Left lung (tissue), 14 donors: Measurements from ENCODE around the gene CHRDL1. TPM values are rescaled to one million over a fixed set of nuclear protein-coding genes. Genes with fewer than 3 reads are reported as not detected.
"Not testable (repeated sequence)": the region's sequence is repeated elsewhere in the genome, so short reads cannot be mapped to it uniquely, and the experiment has no call there.

Experiments used
- ATAC-seq: fragments of 200-7000 bp; cut with Tn5 transposase; one replicate; pipeline ENCODE4 v1.9.1; 2020; ENCODE audit warnings: moderate library complexity
- DNase-seq, 4 donors: peaks; one replicate each; pipeline ENCODE4 v3.0.0-alpha.2; 2013 to 2020
- H3K27ac ChIP-seq, 2 donors: fragments of 200-600 bp; sonication (generic) in 1 of 2; one replicate each; pipeline versions ENCODE4 v1.5.0 to v1.8.0; 2020 to 2021
- H3K27me3 ChIP-seq, 2 donors: fragments of 200-600 bp; sonication (generic) in 1 of 2; one replicate each; pipeline versions ENCODE4 v1.5.0 to v1.8.0; 2020 to 2021
- H3K36me3 ChIP-seq, 2 donors: fragments of 200-600 bp; sonication (generic) in 1 of 2; one replicate each; pipeline versions ENCODE4 v1.5.0 to v1.8.0; 2020 to 2021
- H3K4me1 ChIP-seq, 2 donors: fragments of 200-600 bp; one replicate each; pipeline ENCODE4 v1.8.0; 2021
- H3K4me3 ChIP-seq, 2 donors: fragments of 200-600 bp; sonication (generic) in 1 of 2; one replicate each; pipeline versions ENCODE4 v1.5.0 to v1.8.0; 2020 to 2021; ENCODE audit warnings: mild to moderate bottlenecking in 1 of 2
- H3K9me3 ChIP-seq, 2 donors: fragments of 200-600 bp; sonication (generic) in 1 of 2; one replicate each; pipeline versions ENCODE4 v1.5.0 to v1.8.0; 2020 to 2021
- CTCF ChIP-seq, 2 donors: fragments of 200-600 bp; sonication (generic) in 1 of 2; IDR thresholded peaks; one replicate each; pipeline versions ENCODE4 v1.5.0 to v1.8.0; 2021; ENCODE audit warnings: antibody characterized with exemption in 2 of 2
- intact Hi-C, 2 donors: fragments of 100-400 bp; cut with DNase I; formaldehyde crosslinking; loops; one replicate each; pipeline versions ENCODE4 v1.11.2 to v1.14.2; 2022
- long read RNA-seq, 12 donors: library from polyadenylated mRNA in 2 of 12; unstranded in 2 of 12; transcript quantifications; one replicate each; pipeline ENCODE4 v2.0.0 and lab custom pipeline, GENCODE V29; 2019 to 2026
- polyA plus RNA-seq, 6 donors: library from polyadenylated mRNA; unstranded; fragments of 120-200 nt; gene quantifications; one replicate each; pipeline ENCODE4 v1.2.1, GENCODE V29; 2013; ENCODE audit not compliant: insufficient read length in 6 of 6
- total RNA-seq, 2 donors: library from RNA; stranded (reverse); fragmentation: NEBNext Ultra II Directional; extraction: Animal tissue kit (Norgen Biotek cat#: 25700); gene quantifications; one replicate each; pipeline ENCODE4 v1.2.1, GENCODE V29; 2021
- donor health status: DM: no; HTN: yes; CAD: no.
- donor health status: DM: no; HTN: no; CAD: no.

CHRDL1 gene
- total RNA-seq (10 to 100 TPM; 31.2 to 58.5 TPM), polyA plus RNA-seq (10 to 100 TPM in 5 of 6 donors, 1 to 10 TPM in 1; 7.9 to 10.7 (median 10.3) TPM)
- long read RNA-seq, donor 1, partial matches to known transcripts = 0 of 1 reads
- long read RNA-seq, donor 1, other reads (novel, unspliced or antisense) = 0 of 1 reads
- long read RNA-seq, donor 2 = 0 reads
- long read RNA-seq, donor 3, partial matches to known transcripts = 0 of 2 reads
- long read RNA-seq, donor 3, other reads (novel, unspliced or antisense) = 0 of 2 reads
- long read RNA-seq, donor 4, partial matches to known transcripts = 3 of 6 reads
- long read RNA-seq, donor 4, other reads (novel, unspliced or antisense) = 1 of 6 reads
- long read RNA-seq, donor 5 = 0 reads
- long read RNA-seq, donor 6 = 0 reads
- long read RNA-seq, donor 7 = 0 reads
- long read RNA-seq, donor 8 = 0 reads
- long read RNA-seq, donor 9 = 0 reads
- long read RNA-seq, donor 10, partial matches to known transcripts = 1 of 3 reads
- long read RNA-seq, donor 10, other reads (novel, unspliced or antisense) = 1 of 3 reads
- long read RNA-seq, donor 11 = 0 reads
- long read RNA-seq, donor 12, partial matches to known transcripts = 0 of 2 reads
- long read RNA-seq, donor 12, other reads (novel, unspliced or antisense) = 0 of 2 reads

DNA sequence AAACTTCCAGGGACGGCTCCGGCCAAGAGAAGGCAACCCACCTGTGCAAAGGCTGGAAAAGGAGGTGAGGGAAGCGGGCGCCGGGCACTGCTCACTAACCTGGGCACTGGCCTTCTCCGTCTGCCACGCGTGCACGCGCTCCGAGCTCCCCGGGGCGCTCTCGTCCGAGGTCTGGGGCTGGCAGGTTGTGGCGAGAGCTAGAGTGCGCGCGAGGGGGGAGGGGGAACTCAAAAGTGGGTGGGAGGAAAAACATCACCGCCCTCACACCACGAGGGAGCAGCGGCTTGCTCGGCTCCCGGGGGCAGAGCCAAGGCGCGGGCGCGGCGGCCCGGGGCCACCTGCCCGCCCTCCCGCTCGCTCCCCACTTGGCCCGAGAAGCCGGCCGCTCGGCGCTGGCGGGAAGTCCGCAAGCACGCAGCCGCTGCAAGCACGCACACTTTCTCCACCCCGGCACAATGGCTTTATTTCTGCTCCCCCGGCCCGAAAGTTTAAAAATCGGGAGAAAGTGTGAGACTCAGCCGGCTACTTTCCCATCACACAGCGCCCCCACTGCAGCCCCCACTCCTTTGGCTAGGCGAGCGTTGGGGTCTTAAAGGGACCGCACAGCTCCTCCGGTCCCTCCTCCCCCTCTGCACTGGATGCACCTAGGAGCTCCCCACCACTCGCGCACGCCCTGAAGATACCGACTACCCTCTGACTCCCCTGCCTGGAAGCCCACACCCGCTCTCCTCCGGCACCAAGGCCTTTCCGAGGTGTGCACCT is at the start of gene CHRDL1:
Gene CHRDL1, minus strand, starts transcription at position 173 of the 762 bp plus-strand sequence. CDS start 3,636 bp downstream, outside the sequence.
- H3K9me3 ChIP-seq = no peaks in the 10 kb centered on the region
- no peaks in the 10 kb centered on the region for H3K36me3 ChIP-seq
- H3K27ac ChIP-seq = no peak within 1 kb of the TSS
- DNase-seq = peak; percentile 3 to 49 (median 30)
- H3K4me3 ChIP-seq = peak within 1 kb of the TSS; percentile 15 to 19
- H3K27me3 ChIP-seq = peaks cover 18 to 35% of the 10 kb centered on the region in 2 donors
- ATAC-seq = peak; percentile 91
- intact Hi-C loops = no loop called here
- no peak for TF ChIP-seq CTCF (IDR thresholded peaks at IDR 0.05)
- H3K4me1 ChIP-seq = no peaks in the 10 kb centered on the region

DNA sequence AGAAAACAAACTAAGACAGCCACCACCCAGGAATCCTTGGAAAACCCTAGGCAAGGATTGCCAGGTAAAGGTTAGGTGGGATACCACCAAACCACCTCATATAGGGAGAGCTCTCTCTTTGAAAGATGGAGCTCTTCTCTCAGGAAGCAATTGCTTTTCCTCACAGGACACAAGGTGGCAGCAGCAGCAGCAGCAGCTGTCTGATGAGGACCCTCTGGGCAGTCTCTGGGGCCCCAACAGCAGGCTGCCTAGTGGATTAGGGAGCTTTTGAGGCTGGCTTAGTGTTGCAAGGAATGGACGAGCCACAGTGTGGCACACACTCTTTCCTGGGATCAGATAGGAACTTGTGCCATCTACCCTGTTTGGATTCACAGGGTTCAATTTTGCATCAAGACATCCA is 41.4 kb upstream of the CHRDL1 start:
- DNase-seq (no peak), ATAC-seq (no peak)
- H3K27me3 ChIP-seq = no peaks in the 10 kb centered on the region
- no peaks in the 10 kb centered on the region for H3K4me1 ChIP-seq
- TF ChIP-seq CTCF (IDR thresholded peaks at IDR 0.05) = no peak
- intact Hi-C loops = no loop called here
- no peak overlapping the region for H3K4me3 ChIP-seq
- no peak overlapping the region for H3K27ac ChIP-seq
- H3K9me3 ChIP-seq = no peaks in the 10 kb centered on the region
- H3K36me3 ChIP-seq = no peaks in the 10 kb centered on the region

- H3K4me3 ChIP-seq = no peak overlapping the region
- ATAC-seq = no peak
- H3K27me3 ChIP-seq = no peaks in the 10 kb centered on the region
- H3K36me3 ChIP-seq = no peaks in the 10 kb centered on the region
- no peak overlapping the region for H3K27ac ChIP-seq
- H3K9me3 ChIP-seq = no peaks in the 10 kb centered on the region
- TF ChIP-seq CTCF (IDR thresholded peaks at IDR 0.05) = no peak
- intact Hi-C loops = no loop called here
- no peak for DNase-seq
- no peaks in the 10 kb centered on the region for H3K4me1 ChIP-seq
These were observed 40.8 kb upstream of the CHRDL1 start for GRCh38 chrX:110836451-110836850.

GRCh38 chrX:110836001-110836400 is 40.4 kb upstream of the CHRDL1 start:
- H3K9me3 ChIP-seq = no peaks in the 10 kb centered on the region
- H3K36me3 ChIP-seq = no peaks in the 10 kb centered on the region
- no peaks in the 10 kb centered on the region for H3K4me1 ChIP-seq
- DNase-seq (no peak), ATAC-seq (no peak)
- intact Hi-C loops = no loop called here
- no peak overlapping the region for H3K27ac ChIP-seq
- H3K4me3 ChIP-seq = no peak overlapping the region
- H3K27me3 ChIP-seq = no peaks in the 10 kb centered on the region
- no peak for TF ChIP-seq CTCF (IDR thresholded peaks at IDR 0.05)

DNA sequence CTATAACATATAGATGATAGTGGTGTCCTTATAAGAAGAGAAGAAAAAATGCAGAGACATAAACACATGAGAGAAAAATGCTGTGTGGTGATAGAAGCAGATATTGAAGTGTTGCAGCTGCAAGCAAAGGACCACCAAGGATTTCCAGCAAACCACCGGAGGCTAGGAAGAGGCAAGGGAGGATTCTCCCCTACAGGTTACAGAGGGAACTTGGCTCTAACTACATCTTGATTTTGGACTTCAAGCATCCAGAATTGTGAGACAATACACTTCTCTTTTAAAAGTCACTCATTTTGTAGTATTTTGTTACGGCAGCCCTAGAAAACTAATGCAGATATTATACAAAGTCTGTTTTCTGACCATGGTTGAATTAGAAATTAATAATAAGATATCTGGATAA is 30.4 kb upstream of the CHRDL1 start:
- ATAC-seq (no peak), DNase-seq (no peak)
- intact Hi-C loops = no loop called here
- no peak for TF ChIP-seq CTCF (IDR thresholded peaks at IDR 0.05)
- Histone ChIP-seq H3K9me3 (no peaks in the 10 kb centered on the region), H3K4me3 (no peak overlapping the region), H3K36me3 (no peaks in the 10 kb centered on the region), H3K4me1 (no peaks in the 10 kb centered on the region), H3K27ac (no peak overlapping the region), H3K27me3 (no peaks in the 10 kb centered on the region)

- ATAC-seq, H3K4me1 ChIP-seq, intact Hi-C loops, H3K9me3 ChIP-seq, H3K36me3 ChIP-seq, H3K27ac ChIP-seq, H3K27me3 ChIP-seq, DNase-seq, H3K4me3 ChIP-seq: not testable (repeated sequence)
These were observed 20.9 kb upstream of the CHRDL1 start for GRCh38 chrX:110816543-110816942.
